ENCODE data around the gene ERI3.

Gene ERI3

DNA sequence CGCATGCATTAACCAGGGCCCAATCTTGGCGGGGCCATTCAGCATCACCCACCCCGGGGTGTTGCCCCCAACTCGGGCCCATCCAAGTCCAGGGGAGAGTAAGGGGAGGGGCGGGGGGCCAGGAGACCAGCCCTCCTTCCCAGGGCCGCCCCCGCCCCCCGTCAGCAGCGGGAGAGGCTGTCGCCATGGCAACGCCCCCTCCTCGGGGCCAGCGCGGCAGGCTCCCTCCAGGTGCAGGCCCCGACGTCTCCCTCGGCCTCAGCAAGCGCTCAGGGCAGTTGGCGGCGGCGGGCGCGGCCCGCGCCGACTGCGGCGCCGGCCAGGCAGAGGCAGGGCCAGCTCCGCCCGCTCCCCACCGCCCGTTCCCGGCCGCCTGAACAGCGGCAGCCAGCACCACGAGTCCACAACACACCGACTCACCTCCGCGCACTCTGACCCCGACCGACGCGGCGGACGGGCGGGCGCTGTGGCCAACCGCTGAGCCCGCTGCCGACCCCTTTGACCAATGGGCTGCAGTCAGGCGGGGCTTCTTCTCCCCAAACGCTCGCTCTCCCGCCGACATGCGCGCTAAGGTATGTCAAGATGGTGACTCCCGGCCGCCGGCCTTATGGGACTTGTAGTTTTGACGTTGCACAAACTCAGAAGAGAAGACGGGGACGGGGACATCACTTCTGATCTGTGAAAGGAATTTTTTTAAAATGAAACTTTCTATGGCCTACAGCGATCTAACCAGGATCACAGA lies at the start of gene ERI3:
Gene ERI3, minus strand, starts transcription at position 418 of the 742 bp plus-strand sequence. Its CDS starts 231 bp downstream, at position 187.
- DNase-seq, result peak; percentile 99

DNA sequence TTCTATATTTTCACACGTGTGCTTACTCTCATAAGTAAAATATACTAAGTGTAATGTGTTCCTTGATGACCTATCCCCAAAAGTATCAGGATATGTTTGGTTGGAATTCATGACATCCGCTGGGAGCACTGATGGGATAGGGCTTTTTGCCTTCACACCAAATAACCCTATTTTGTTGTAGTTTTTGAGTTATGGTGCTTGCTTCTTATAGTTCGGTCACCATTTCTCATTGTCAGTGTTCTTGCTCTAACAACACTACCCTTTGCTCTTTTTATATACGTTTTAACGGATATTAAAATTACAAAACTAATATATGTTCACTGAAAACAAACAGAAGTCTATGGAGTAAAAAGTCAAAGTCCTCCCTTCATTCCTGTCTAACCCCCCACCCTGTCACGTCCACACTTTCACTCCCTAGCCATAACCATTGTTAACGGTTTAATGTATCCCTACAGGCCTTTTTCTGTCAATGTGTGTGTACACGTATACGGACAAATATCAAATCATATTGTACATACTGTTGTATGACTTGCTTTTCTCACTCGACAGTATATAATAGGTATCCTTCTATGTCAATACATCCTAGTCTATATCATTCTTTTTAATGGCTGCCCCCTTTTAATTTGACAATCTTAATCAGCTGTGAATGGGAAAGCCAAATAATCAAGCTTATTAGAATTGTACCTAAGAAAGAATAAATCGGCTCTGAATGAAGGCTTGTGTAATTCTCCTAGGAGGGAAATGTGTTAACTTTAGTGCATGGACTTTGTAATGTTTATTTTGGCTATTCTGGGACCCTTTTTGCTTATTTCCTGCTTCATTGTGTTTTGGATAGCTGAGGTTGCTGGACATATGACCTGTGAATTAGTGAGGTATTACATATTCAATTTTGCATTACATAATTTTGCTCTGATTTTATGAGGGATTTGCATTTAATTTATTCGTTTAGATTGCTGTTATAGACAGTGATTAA lies 46.5 kb upstream of the ERI3 start:
- no peak for DNase-seq

- DNase-seq, result no peak
Observed at GRCh38 chr1:44390277-44390676, 35.2 kb upstream of the ERI3 start.

DNA sequence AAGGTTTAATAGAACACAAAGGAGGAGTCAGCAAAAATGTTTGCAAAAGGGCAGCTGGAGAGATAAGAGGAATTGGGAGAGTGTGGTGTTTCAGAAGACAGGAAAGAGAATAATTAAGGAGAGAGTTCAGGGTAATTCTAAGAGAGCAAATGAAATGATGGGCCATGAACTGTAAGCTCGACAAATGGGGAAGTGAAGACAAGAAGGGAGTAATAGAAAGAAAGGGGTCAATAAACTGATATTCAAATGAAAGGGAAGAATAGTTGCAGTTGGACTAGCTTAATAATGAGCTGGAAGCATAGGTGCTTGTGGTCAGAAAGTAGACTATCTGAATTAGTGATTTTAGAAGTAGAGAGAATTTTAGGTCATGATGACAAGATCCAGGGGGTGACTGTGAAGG lies 34.4 kb upstream of the ERI3 start:
- no peak for DNase-seq

- no peak for DNase-seq
Observed at GRCh38 chr1:44388551-44388950, 33.5 kb upstream of the ERI3 start.

DNA sequence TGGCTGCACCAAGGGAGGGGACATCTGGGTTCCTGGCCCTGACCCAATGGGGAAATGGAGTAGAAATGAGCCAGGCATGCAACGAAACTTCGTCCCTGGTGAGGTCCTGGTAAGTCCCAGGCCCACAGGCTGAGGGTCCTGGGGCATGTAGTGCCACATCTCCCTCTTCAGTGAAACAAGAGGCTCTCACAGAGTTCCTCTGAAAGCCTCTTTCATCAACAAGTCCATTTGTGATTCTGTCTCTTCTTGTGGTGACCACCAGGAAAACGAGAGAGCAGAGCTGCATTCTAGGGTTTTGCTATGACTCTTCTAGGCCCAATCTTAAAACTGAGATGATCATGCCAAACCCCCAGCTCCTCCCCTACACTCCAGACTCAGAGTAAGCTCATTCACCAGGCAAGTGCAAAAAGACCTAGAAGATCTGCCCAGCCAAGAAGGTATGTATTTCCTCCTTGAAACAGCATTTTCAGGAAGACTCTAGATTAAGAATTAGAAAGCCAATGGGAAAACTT lies 25.7 kb upstream of the ERI3 start:
- DNase-seq, result no peak

DNA sequence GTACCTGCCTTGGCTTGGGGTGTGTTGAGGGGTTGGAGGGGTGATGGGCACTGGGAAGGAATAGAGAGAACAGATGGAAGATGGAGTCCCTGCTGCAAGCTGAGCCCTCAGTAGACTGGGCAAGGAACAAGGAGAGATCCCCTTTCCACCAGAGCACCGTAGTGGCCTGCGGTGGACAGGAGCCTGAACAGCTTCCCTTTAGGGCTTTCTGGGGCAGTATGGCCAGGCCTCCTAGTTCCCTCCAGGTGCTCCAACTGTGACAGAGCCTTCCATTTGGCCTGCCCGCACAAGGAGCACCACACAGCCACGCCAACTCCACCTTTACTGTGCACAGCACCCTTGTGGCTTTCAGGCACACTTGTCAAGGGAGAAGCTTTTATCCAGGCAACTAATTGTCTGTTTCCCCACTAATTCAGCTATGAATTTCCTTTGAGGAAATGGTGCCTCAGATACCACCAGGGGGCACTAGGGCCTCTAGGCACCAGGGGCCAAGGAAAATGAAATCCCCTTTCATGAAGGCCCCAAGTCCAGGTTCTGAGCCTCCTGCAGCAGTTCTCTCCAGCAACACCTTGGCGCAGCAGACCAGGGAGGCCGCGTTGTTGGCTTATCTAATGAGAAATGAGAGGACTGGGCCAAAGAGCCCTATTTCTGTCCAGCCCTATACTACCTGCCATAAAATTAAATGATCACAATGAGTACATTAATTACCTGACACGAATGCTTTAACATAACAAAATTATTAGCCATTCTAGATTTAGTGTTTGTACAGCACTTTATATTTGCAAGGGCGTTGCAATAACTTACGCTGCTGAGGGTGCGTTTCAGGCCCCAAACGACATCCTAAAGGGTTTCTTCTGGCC lies 23.1 kb upstream of the ERI3 start:
- DNase-seq, result peak; percentile 69

DNA sequence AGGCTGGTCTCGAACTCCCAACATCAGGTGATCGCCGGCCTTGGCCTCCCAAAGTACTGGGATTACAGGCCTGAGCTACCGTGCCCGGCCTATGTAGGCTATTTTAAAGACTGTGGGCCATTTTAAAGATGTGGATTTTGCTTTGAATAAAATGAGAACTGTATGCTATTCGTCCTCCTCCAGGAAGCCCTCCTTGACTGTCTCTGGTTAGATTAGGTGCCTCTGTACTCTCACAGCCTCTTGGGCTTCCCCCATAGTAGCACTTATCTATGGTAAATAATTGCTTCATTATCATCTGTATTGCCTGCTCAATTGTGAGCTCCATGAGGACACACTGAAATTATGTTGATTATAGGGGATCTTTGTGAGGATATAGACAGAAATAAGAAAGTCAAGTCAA lies 20.5 kb upstream of the ERI3 start:
- no peak for DNase-seq

DNA sequence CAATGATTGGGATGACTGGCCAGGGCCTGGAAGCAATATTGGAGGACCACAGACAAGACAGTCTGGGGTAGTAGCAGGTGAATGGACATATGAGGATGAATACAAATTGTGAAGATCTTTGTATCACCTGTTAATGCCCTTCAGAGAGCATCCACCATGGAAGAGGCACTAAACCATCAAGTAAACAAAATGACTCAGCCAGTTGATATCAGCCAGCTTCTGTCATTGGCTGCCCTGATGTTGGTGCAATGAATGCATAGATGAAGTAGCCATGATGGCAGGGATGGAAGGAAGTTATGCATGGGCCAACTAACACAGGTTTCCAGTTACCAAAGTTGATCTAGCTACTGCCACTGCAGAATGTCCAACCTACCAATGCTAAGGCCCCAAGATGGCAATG lies 16.1 kb upstream of the ERI3 start:
- DNase-seq, result no peak

- DNase-seq, result no peak
Observed at GRCh38 chr1:44368471-44369151, 13.6 kb upstream of the ERI3 start.

DNA sequence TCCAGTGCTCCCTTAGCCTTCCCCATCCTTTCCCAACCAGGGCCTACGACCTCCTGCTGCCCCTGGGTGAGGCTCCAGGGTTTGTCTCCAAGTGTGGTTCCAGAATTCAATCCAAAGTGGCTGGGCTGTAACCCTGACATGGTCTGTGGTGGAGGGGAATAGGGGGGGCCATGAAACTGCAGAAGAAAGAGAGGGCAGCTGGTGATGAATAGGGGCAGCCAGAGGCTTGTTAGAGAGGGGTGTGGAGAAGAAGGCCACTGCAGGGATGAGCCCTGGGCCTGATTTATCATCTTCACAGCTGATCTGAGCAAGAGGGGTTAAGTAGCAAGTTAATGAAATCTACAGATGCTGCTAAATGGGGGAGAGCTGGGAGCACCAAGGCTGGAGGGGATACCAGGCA lies 12.9 kb upstream of the ERI3 start:
- DNase-seq, result no peak

- no peak for DNase-seq
Observed at GRCh38 chr1:44366371-44366975, 11.4 kb upstream of the ERI3 start.

GRCh38 chr1:44361478-44361877 lies 6.4 kb upstream of the ERI3 start:
- no peak for DNase-seq

- DNase-seq, result no peak
Observed at GRCh38 chr1:44359234-44359935, 4.3 kb upstream of the ERI3 start.

- DNase-seq, result no peak
Observed at GRCh38 chr1:44357710-44358109, 2.7 kb upstream of the ERI3 start.

GRCh38 chr1:44355582-44356305 lies 687 bp upstream of the ERI3 start:
- no peak for DNase-seq

DNA sequence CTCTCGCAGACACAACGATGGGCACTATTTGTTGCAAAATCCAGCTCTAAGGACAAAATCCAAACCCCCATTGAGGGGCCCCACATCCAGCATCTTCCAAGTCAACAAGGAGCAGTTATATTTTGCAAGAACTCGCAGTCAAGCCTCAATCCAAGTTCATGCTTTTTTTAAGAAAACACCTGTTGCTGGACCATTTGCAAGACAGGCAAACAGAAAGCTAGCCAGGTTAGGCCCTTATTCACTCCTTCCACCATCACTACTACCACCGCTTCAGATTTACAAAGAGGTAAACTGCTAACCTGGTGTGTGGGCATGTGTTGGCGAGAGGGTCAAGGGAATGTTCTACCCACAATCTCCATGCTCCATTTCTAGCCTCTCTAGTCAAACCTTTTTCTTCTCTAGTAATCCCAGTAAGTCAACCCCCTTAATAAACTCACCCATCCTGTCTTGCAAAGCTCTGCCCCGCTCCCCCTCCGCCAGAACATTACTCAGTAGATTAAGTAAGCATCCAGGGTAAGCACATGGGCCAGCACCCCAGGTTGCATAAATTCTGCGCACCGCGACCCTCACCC lies 703 bp downstream of the ERI3 start:
- DNase-seq, result peak; percentile 20

GRCh38 chr1:44353604-44354003 lies 1.5 kb downstream of the ERI3 start:
- DNase-seq, result no peak

- no peak for DNase-seq
Observed at GRCh38 chr1:44351289-44351688, 3.8 kb downstream of the ERI3 start.

DNA sequence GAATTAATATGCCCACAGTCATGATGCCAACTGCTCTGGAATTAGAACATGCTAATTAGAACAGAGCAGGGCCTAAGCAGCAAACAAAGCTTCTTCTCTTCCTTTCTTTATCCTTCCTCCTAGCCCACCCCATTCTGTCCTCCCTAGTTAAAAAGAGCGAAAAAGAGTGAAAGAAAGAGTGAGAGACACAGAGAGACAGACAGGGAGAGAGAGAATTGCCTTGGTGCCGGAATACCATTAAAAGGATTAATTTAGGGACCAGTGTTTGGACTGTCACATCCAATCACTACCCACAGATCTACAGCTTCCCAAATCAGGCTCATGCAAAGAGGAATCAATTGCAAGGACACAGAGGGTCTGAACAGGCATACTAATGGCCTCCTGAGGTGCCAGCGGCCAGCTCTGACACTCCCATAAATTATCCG lies 7.0 kb downstream of the ERI3 start:
- DNase-seq, result no peak
